K562 (cell line): Measurements from ENCODE around the gene LYRM1. TPM values are rescaled to one million over a fixed set of nuclear protein-coding genes. Genes with fewer than 3 reads are reported as not detected.

Experiments
- E2F4 ChIP-seq: sonication (generic); formaldehyde crosslinking; IDR thresholded peaks from 2 replicates; pipeline ENCODE4 v1.8.0; 2022; ENCODE audit warnings: mild to moderate bottlenecking, low read depth, missing genetic modification reagents
- NEUROD1 ChIP-seq: fragments of 150-350 bp; IDR thresholded peaks from 2 replicates; pipeline ENCODE4 v1.6.1; 2014; ENCODE audit warnings: borderline replicate concordance, low read length, low read depth; ENCODE audit not compliant: partially characterized antibody
- PCBP1 ChIP-seq: fragments of 200-400 bp; formaldehyde crosslinking; IDR thresholded peaks from 2 replicates; pipeline ENCODE4 v1.6.1; 2018; ENCODE audit warnings: mild to moderate bottlenecking, low read depth, low read length; ENCODE audit not compliant: poor library complexity, severe bottlenecking
- SRSF7 ChIP-seq: fragments of 200-400 bp; formaldehyde crosslinking; optimal IDR thresholded peaks from 2 replicates; pipeline ENCODE3; 2017; ENCODE audit warnings: mild to moderate bottlenecking, low read depth, low read length
- TAF15 ChIP-seq: fragments of 200-400 bp; formaldehyde crosslinking; IDR thresholded peaks from 2 replicates; pipeline ENCODE4 v1.6.1; 2017; ENCODE audit warnings: mild to moderate bottlenecking, low read depth, low read length, moderate library complexity
- ZBTB40 ChIP-seq, 2 experiments: fragments of 450-650 bp in 1 of 2; sonication (generic) in 1 of 2; formaldehyde crosslinking in 1 of 2; IDR thresholded peaks; 2 replicates each; pipeline versions ENCODE4 v1.7.1 to v1.9.0; 2016 to 2022; ENCODE audit warnings: inconsistent platforms in 1 of 2, mild to moderate bottlenecking in 1 of 2, missing genetic modification reagents in 1 of 2
- ZNF407 ChIP-seq: fragments of 450-650 bp; IDR thresholded peaks from 2 replicates; pipeline ENCODE4 v1.6.1; 2016; ENCODE audit warnings: low read depth
- ZNF583 ChIP-seq: fragments of 250-450 bp; sonication (Bioruptor Pico); IDR thresholded peaks from 2 replicates; pipeline ENCODE4 v1.4.0; 2020
- polyA plus RNA-seq, 8 experiments: library from polyadenylated mRNA; depleted of rRNA in 4 of 8; stranded (reverse) in 5 of 8; unstranded in 3 of 8; fragments of >200 nt; fragmentation: Nextera tagmentation in 2 of 8; fragmentation: Illumina TruSeq in 1 of 8; extraction: Ambion mirVana in 2 of 8; extraction: Trizol in 1 of 8; gene quantifications; 2 replicates each; pipeline versions ENCODE4 v1.2.1 to v1.2.3, GENCODE V29; 2011 to 2014; ENCODE audit warnings: inconsistent platforms in 1 of 8, missing spikeins in 1 of 8
- total RNA-seq, 7 experiments: library from RNA; depleted of rRNA in 6 of 7; stranded (reverse); fragments of >200 nt in 6 of 7; fragmentation: Illumina TruSeq in 2 of 7; extraction: Trizol in 2 of 7; gene quantifications; 2 replicates each; pipeline versions ENCODE4 v1.2.1 to v1.2.3, GENCODE V29; 2011 to 2021; ENCODE audit warnings: low replicate concordance in 1 of 7

LYRM1 gene
- total and polyA plus RNA-seq, 9 of the 15 experiments (the other 6 are each of a cell fraction or from before 2014, with no cell fraction given): 17.5 to 44.1 (median 32.7) TPM

GRCh38 chr16:20910781-20911321 lies 10.3 kb downstream of the LYRM1 start (continued):
- TF ChIP-seq ZBTB40 (IDR thresholded peaks at IDR 0.05) (0 out of 2 replicates have a peak, but pooled peaks have one; percentile 21), ZBTB40 (CRISPR knock-in tag; IDR thresholded peaks at IDR 0.05) (no peak), TAF15 (no peak), ZNF583 (no peak), ZNF407 (no peak), SRSF7 (no peak), PCBP1 (no peak), NEUROD1 (no peak), E2F4 (CRISPR knock-in tag) (no peak)
